Transverse colon (tissue), 4 donors: Measurements from ENCODE around the gene HNRNPUL1. TPM values are rescaled to one million over a fixed set of nuclear protein-coding genes. Genes with fewer than 3 reads are reported as not detected.

Experiments used
- DNase-seq: peaks from one replicate; pipeline ENCODE4 v3.0.0-alpha.2; 2019
- H3K27ac ChIP-seq, 4 donors: fragments of 200-600 bp; sonication (generic); 2 replicates each; pipeline ENCODE4 v1.5.1; 2016 to 2018; ENCODE audit warnings: inconsistent platforms in 4 of 4
- H3K27me3 ChIP-seq: fragments of 200-600 bp; sonication (generic); 2 replicates; pipeline ENCODE4 v1.5.1; 2017; ENCODE audit warnings: inconsistent platforms
- H3K36me3 ChIP-seq, 4 donors: fragments of 200-600 bp; sonication (generic); 2 replicates each; pipeline ENCODE4 v1.5.1; 2017 to 2019; ENCODE audit warnings: inconsistent platforms in 4 of 4
- H3K4me1 ChIP-seq, 4 donors: fragments of 200-600 bp; sonication (generic); 2 replicates each; pipeline ENCODE4 v1.5.1; 2017 to 2020; ENCODE audit warnings: inconsistent platforms in 4 of 4
- H3K4me3 ChIP-seq, 4 donors: fragments of 200-600 bp; sonication (generic); 1 replicate in 1 of 4; 2 replicates in 3 of 4; pipeline versions ENCODE4 v1.5.1 to v1.6.1; 2017 to 2019; ENCODE audit warnings: inconsistent platforms in 4 of 4
- H3K9me3 ChIP-seq, 2 donors: fragments of 200-600 bp; sonication (generic); 2 replicates each; pipeline ENCODE4 v1.5.1; 2017 to 2019; ENCODE audit warnings: inconsistent platforms in 2 of 2
- EP300 ChIP-seq: sonication (generic); formaldehyde crosslinking; IDR thresholded peaks from one replicate; pipeline ENCODE4 v1.6.1; 2017; ENCODE audit warnings: antibody characterized with exemption, low read depth
- POLR2A ChIP-seq: fragments of 450-650 bp; IDR thresholded peaks from one replicate; pipeline ENCODE4 v1.6.1; 2016; ENCODE audit warnings: antibody characterized with exemption, mild to moderate bottlenecking, moderate library complexity
- POLR2AphosphoS5 ChIP-seq, 3 donors: sonication (generic); formaldehyde crosslinking; IDR thresholded peaks; one replicate each; pipeline ENCODE4 v1.6.1; 2016; ENCODE audit warnings: antibody characterized with exemption in 3 of 3
- WGBS, 2 donors: methylation state at CpG; one replicate each; pipeline ENCODE4 v1.1.5; 2018; ENCODE audit warnings: low coverage in 1 of 2; 5-methylcytosine and 5-hydroxymethylcytosine counted together
- in situ Hi-C, 4 donors: fragments of 200-750 bp; cut with MboI; loops; one replicate each; pipeline versions ENCODE4 v1.15.0 to v1.15.1; 2017; ENCODE audit warnings: low sequenced_read_pairs in 3 of 4, low pct_ligation_motif_present in 1 of 4, low pct_unique_long_range_greater_than_20kb in 1 of 4
- intact Hi-C: fragments of 100-400 bp; cut with DNase I; formaldehyde crosslinking; loops from one replicate; pipeline ENCODE4 v1.15.1; 2023; ENCODE audit warnings: low total_unique reads
- total RNA-seq, 4 donors: library from RNA; depleted of rRNA; stranded (reverse); fragments of >200 nt; gene quantifications; one replicate each; pipeline ENCODE4 v1.1.0, GENCODE V29; 2016
- TF ChIP-seq, protein P1 (sequence below), 5 experiments: fragments of 200-600 bp in 3 of 5; fragments of 450-650 bp in 2 of 5; sonication (generic) in 3 of 5; IDR thresholded peaks; 1 replicate in 2 of 5; 2 replicates in 3 of 5; pipeline ENCODE4 v1.5.1; 2016 to 2017; ENCODE audit warnings: antibody characterized with exemption in 5 of 5, inconsistent platforms in 3 of 5, mild to moderate bottlenecking in 2 of 5, moderate library complexity in 1 of 5

The HNRNPUL1 gene
- total RNA-seq, 4 donors from 2014 or later = 115 to 296 (median 145) TPM

DNA sequence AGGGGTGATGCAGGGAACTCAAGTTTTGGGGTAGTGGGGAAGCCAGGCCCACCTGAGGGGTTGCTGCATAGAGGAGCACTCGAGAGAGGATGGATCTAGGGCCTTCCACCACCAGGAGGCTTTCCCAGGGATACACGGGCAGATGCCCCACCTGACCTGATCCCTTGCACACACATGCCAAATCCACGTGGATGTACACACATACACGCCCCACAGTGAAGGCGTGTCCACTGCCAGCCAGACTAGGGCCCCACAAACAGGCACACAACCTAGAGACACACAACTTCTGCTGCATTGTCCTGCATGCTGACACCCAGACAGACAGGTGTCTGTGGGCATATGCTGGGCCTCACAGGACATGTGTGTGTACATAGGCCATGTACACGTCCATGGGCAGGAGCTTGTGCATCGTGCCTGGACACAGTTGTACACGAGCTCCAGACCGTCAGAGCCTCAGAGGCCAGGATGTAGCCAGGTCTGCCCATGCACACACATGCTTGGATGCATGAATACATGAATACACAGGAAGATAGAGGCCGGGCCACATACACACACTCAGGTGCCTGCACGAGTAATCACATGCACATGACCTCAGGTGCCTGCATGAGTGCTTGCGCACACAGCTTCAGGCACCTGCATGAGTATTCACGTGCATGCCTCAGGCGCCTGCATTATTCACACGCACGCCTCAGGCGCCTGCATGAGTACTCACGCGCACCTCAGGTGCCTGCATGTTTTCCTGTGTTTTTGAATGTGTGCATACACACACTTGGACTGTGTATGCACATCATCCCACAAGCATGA lies 54.7 kb downstream of the HNRNPUL1 start:
- no peaks in the 10 kb centered on the region for H3K9me3 ChIP-seq
- no peaks in the 10 kb centered on the region for H3K27me3 ChIP-seq
- peaks cover 0 to 25% (median 7%) of the 10 kb centered on the region in 4 donors for H3K36me3 ChIP-seq
- DNase-seq = no peak
- peaks cover 7 to 25% (median 15%) of the 10 kb centered on the region in 4 donors for H3K4me1 ChIP-seq
- in situ Hi-C loops (no loop called here), intact Hi-C loops (no loop called here)
- TF ChIP-seq EP300 (no peak), POLR2AphosphoS5 (IDR thresholded peaks at IDR 0.05) (no peak), POLR2A (no peak)
- TF ChIP-seq, protein P1, sequence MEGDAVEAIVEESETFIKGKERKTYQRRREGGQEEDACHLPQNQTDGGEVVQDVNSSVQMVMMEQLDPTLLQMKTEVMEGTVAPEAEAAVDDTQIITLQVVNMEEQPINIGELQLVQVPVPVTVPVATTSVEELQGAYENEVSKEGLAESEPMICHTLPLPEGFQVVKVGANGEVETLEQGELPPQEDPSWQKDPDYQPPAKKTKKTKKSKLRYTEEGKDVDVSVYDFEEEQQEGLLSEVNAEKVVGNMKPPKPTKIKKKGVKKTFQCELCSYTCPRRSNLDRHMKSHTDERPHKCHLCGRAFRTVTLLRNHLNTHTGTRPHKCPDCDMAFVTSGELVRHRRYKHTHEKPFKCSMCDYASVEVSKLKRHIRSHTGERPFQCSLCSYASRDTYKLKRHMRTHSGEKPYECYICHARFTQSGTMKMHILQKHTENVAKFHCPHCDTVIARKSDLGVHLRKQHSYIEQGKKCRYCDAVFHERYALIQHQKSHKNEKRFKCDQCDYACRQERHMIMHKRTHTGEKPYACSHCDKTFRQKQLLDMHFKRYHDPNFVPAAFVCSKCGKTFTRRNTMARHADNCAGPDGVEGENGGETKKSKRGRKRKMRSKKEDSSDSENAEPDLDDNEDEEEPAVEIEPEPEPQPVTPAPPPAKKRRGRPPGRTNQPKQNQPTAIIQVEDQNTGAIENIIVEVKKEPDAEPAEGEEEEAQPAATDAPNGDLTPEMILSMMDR (IDR thresholded peaks at IDR 0.05) = no peak
- H3K4me3 ChIP-seq = no peak overlapping the region
- H3K27ac ChIP-seq = no peak overlapping the region
- 78% methylated on average over 19 of the region's 19 CpGs; no CpG with 5 or more reads in 1 of the 2 donors for WGBS, 2 donors

DNA sequence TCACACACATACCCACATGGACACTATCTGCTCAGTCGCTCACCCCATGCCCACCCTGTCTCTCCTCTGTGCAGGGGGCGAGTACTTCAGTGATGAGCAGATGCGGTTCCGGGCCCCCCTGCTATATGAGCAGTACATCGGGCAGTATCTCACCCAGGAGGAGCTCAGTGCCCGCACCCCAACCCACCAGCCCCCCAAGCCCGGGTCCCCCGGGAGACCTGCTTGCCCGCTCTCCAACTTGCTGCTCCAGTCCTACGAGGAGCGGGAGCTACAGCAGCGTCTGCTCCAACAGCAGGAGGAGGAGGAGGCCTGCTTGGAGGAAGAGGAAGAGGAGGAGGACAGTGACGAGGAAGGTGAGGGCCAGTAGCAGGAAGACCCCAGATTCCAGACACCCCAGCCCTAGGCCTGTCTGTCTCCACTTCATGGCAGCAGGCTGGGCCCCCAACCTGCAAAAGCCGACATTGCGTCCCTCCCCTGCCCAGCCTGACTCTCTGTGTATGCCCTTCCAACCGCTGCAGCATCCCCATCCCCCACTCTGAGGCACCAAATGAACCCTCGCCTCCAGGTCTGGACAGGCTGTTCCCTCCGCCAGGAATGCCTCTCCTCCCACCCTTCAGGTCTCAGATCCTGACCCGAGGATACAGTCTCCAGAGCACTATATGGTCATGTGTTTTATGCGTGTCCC lies 55.5 kb downstream of the HNRNPUL1 start:
- TF ChIP-seq POLR2AphosphoS5 (IDR thresholded peaks at IDR 0.05) (no peak), EP300 (no peak), POLR2A (no peak)
- TF ChIP-seq, protein P1 (IDR thresholded peaks at IDR 0.05) = no peak
- 91 to 95% methylated on average over 4 to 20 of the region's 20 CpGs for WGBS, 2 donors
- in situ Hi-C loops = no loop called here
- Histone ChIP-seq H3K9me3 (no peaks in the 10 kb centered on the region), H3K27me3 (no peaks in the 10 kb centered on the region), H3K4me3 (no peak overlapping the region), H3K36me3 (peaks cover 0 to 25% (median 6%) of the 10 kb centered on the region in 4 donors), H3K27ac (no peak overlapping the region), H3K4me1 (peaks cover 13 to 33% (median 20%) of the 10 kb centered on the region in 4 donors)
- DNase-seq = no peak
- intact Hi-C loops = no loop called here

DNA sequence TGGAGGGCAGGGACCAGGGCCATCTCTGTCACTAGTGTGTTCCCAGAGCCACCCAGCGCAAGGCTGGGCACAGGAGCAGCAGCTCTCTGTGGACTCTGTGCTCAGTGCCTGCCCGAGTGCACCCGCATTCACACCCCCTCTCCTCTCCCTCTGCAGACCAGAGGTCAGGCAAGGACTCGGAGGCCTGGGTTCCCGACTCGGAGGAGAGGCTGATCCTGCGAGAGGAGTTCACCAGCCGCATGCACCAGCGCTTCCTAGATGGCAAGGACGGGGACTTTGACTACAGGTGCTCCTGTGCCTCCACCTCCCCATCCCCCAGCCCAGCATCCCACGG lies 56.0 kb downstream of the HNRNPUL1 start:
- Histone ChIP-seq H3K36me3 (peaks cover 0 to 23% (median 6%) of the 10 kb centered on the region in 4 donors), H3K4me1 (peaks cover 17 to 38% (median 23%) of the 10 kb centered on the region in 4 donors), H3K27me3 (peaks cover 3% of the 10 kb centered on the region), H3K27ac (no peak overlapping the region), H3K4me3 (no peak overlapping the region), H3K9me3 (no peaks in the 10 kb centered on the region)
- 95% methylated on average over 11 of the region's 11 CpGs; no CpG with 5 or more reads in 1 of the 2 donors for WGBS, 2 donors
- in situ Hi-C loops = no loop called here
- intact Hi-C loops = no loop called here
- DNase-seq = no peak
- TF ChIP-seq POLR2AphosphoS5 (IDR thresholded peaks at IDR 0.05) (no peak), POLR2A (no peak), EP300 (no peak)
- TF ChIP-seq, protein P1 (IDR thresholded peaks at IDR 0.05) = no peak

DNA sequence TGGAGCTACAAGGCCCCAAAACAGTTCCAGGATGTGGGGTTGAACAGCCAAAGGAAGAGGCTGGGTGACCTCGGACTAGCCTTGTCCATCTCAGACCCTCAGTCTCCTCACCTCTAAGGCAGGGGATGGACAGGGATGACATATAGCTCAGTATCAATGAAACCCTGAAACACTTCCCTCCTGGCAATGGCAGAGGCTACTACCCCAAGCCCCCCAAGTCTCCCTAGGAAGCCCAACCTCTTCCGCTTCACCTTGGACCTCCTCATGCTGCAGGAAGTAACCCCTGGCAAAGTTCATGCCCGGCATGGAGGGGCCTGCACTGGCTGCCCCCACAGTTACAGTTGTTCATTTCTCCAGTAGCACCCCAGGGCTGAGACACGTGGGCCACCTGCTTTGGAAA lies 56.4 kb downstream of the HNRNPUL1 start:
- DNase-seq = no peak
- Histone ChIP-seq H3K9me3 (no peaks in the 10 kb centered on the region), H3K27me3 (peaks cover 7% of the 10 kb centered on the region), H3K36me3 (peaks cover 0 to 23% (median 6%) of the 10 kb centered on the region in 4 donors), H3K4me1 (peaks cover 20 to 42% (median 26%) of the 10 kb centered on the region in 4 donors), H3K27ac (no peak overlapping the region), H3K4me3 (no peak overlapping the region)
- in situ Hi-C loops (no loop called here), intact Hi-C loops (no loop called here)
- TF ChIP-seq, protein P1 (IDR thresholded peaks at IDR 0.05) = no peak
- no peak for TF ChIP-seq POLR2A
- no peak for TF ChIP-seq POLR2AphosphoS5 (IDR thresholded peaks at IDR 0.05)
- no peak for TF ChIP-seq EP300
- WGBS, 2 donors = 90 to 100% methylated on average over 1 to 4 of the region's 4 CpGs
